ENCODE results near the gene FGD6. TPM values are rescaled to one million over a fixed set of nuclear protein-coding genes. Genes with fewer than 3 reads are reported as not detected.
"Not testable (repeated sequence)": the region's sequence is repeated elsewhere in the genome, so short reads cannot be mapped to it uniquely, and the experiment has no call there.

The FGD6 gene
- total and polyA plus RNA-seq, 11 donors = 2.8 to 29.1 (median 18.5) TPM

GRCh38 chr12:95096852-95097251, 120.4 kb downstream of the FGD6 start:
- intact Hi-C loops (cut with DNase I) = no loop called here
- H3K4me3 ChIP-seq = no peak overlapping the region
- peaks cover 0 to 27% (median 17%) of the 10 kb centered on the region in 9 donors for H3K36me3 ChIP-seq
- H3K27me3 ChIP-seq = no peaks in the 10 kb centered on the region
- TF ChIP-seq CTCF (IDR thresholded peaks at IDR 0.05) (no peak), POLR2A (IDR thresholded peaks at IDR 0.05) (no peak)
- peak; percentile 50 to 81 (median 54) for ATAC-seq
- peak overlapping the region in 9 of 12 donors; percentile 1 to 84 (median 58) for H3K27ac ChIP-seq
- H3K9me3 ChIP-seq = no peaks in the 10 kb centered on the region
- WGBS, 4 donors = 36 to 44% (median 40%) methylated on average over 3 of the region's 3 CpGs
- H3K4me1 ChIP-seq = peaks cover 0 to 34% (median 8%) of the 10 kb centered on the region in 12 donors
- peak in 2 of 5 donors; percentile 15 to 27 for DNase-seq

GRCh38 chr12:95096378-95096777, 120.9 kb downstream of the FGD6 start:
- ATAC-seq (peak in 2 of 4 donors; percentile 26 to 43), DNase-seq (no peak)
- peaks cover 0 to 34% (median 8%) of the 10 kb centered on the region in 12 donors for H3K4me1 ChIP-seq
- peak overlapping the region in 9 of 12 donors; percentile 12 to 84 (median 58) for H3K27ac ChIP-seq
- H3K27me3 ChIP-seq = no peaks in the 10 kb centered on the region
- WGBS, 4 donors = 54 to 61% (median 59%) methylated on average over 2 of the region's 2 CpGs
- intact Hi-C loops (cut with DNase I) = no loop called here
- no peak overlapping the region for H3K4me3 ChIP-seq
- H3K36me3 ChIP-seq = peaks cover 0 to 32% (median 21%) of the 10 kb centered on the region in 9 donors
- H3K9me3 ChIP-seq = no peaks in the 10 kb centered on the region
- TF ChIP-seq CTCF (IDR thresholded peaks at IDR 0.05) = no peak
- TF ChIP-seq POLR2A (IDR thresholded peaks at IDR 0.05) = no peak

- 85 to 95% (median 91%) methylated on average over 2 of the region's 2 CpGs for WGBS, 4 donors
- peaks cover 0 to 37% (median 25%) of the 10 kb centered on the region in 9 donors for H3K36me3 ChIP-seq
- H3K27ac ChIP-seq = peak overlapping the region in 6 of 12 donors; percentile 12 to 84 (median 70)
These were observed 121.4 kb downstream of the FGD6 start for GRCh38 chr12:95095866-95096265.

GRCh38 chr12:95089462-95089861, 127.8 kb downstream of the FGD6 start:
- intact Hi-C loops (cut with DNase I) = no loop called here
- Histone ChIP-seq H3K9me3 (no peaks in the 10 kb centered on the region), H3K27me3 (no peaks in the 10 kb centered on the region), H3K27ac (no peak overlapping the region), H3K36me3 (peaks cover 0 to 55% (median 41%) of the 10 kb centered on the region in 9 donors), H3K4me1 (peaks cover 0 to 9% (median under 1%) of the 10 kb centered on the region in 12 donors), H3K4me3 (no peak overlapping the region)
- ATAC-seq = no peak
- TF ChIP-seq CTCF (IDR thresholded peaks at IDR 0.05) = no peak
- TF ChIP-seq POLR2A (IDR thresholded peaks at IDR 0.05) = no peak
- DNase-seq = no peak
- WGBS, 4 donors = 58 to 83% (median 70%) methylated on average over 1 of the region's 1 CpG

More at GRCh38 chr12:95095866-95096265, 121.4 kb downstream of the FGD6 start:
- ATAC-seq; intact Hi-C loops (cut with DNase I); DNase-seq; H3K9me3 ChIP-seq; H3K4me3 ChIP-seq; H3K27me3 ChIP-seq: not testable (repeated sequence)
- peaks cover 0 to 34% (median 8%) of the 10 kb centered on the region in 12 donors for H3K4me1 ChIP-seq

GRCh38 chr12:95088379-95088778, 128.9 kb downstream of the FGD6 start:
- no peaks in the 10 kb centered on the region for H3K9me3 ChIP-seq
- peaks cover 0 to 18% (median 11%) of the 10 kb centered on the region in 12 donors for H3K4me1 ChIP-seq
- H3K27ac ChIP-seq = no peak overlapping the region
- H3K4me3 ChIP-seq = no peak overlapping the region
- no peaks in the 10 kb centered on the region for H3K27me3 ChIP-seq
- WGBS, 4 donors = 92 to 97% (median 94%) methylated on average over 3 of the region's 3 CpGs
- no peak for DNase-seq
- ATAC-seq = no peak
- intact Hi-C loops (cut with DNase I) = no loop called here
- H3K36me3 ChIP-seq = peaks cover 0 to 52% (median 41%) of the 10 kb centered on the region in 9 donors
- no peak for TF ChIP-seq POLR2A (IDR thresholded peaks at IDR 0.05)
- TF ChIP-seq CTCF (IDR thresholded peaks at IDR 0.05) = no peak
